GM12878 (cell line): ENCODE data around the gene TMEM225B. TPM values are rescaled to one million over a fixed set of nuclear protein-coding genes. Genes with fewer than 3 reads are reported as not detected.

Experiments used
- ATAC-seq: fragments of 200-7000 bp; cut with Tn5 transposase; 3 replicates; pipeline ENCODE4 v1.9.1; 2020; ENCODE audit warnings: mild to moderate bottlenecking, moderate library complexity
- Bru-seq: library from RNA; stranded (reverse); fragments of 400-500 nt; gene quantifications from one replicate; lab custom pipeline; 2021; lab: Mats Ljungman, UMichigan
- BruChase-seq, 2 experiments: library from RNA; stranded (reverse); fragments of 400-500 nt; gene quantifications; one replicate each; lab custom pipeline; 2021; lab: Mats Ljungman, UMichigan
- BruUV-seq: library from RNA; stranded (reverse); fragments of 400-500 nt; replicated peaks from 2 replicates; lab custom pipeline; 2021; lab: Mats Ljungman, UMichigan
- CTCF ChIA-PET: fragments of 300-600 bp; sonication (Branson Sonifier 250); formaldehyde crosslinking; extraction: SDS; loops from one replicate; lab custom pipeline; 2021; ENCODE audit warnings: inconsistent platforms; lab: Yijun Ruan, JAX
- POLR2A ChIA-PET: fragments of 350-600 bp; formaldehyde crosslinking; extraction: SDS; loops from one replicate; lab custom pipeline; 2021; ENCODE audit warnings: inconsistent platforms; lab: Charles Lee
- RAD21 ChIA-PET: fragments of 300-600 bp; sonication (Branson Sonifier 250); formaldehyde crosslinking; loops from one replicate; lab custom pipeline; 2023; ENCODE audit warnings: antibody characterized with exemption; ENCODE audit not compliant: unreplicated experiment; lab: Charles Lee
- SMC1A ChIA-PET: fragments of 300-600 bp; sonication (Branson Sonifier 250); formaldehyde crosslinking; loops from one replicate; lab custom pipeline; 2023; ENCODE audit not compliant: unreplicated experiment, uncharacterized antibody; lab: Charles Lee
- DNase-seq: peaks from one replicate; pipeline ENCODE4 v3.0.0-alpha.2; 2011; ENCODE audit warnings: low read depth, low spot score
- FAIRE-seq: peaks from 3 replicates; lab custom pipeline; 2011; peaks lifted over from hg19 to GRCh38; lab: Jason Lieb, UNC
- H2AFZ ChIP-seq: 2 replicates; pipeline ENCODE4 v1.6.0; 2011; ENCODE audit warnings: low read depth, low read length, control low read depth; ENCODE audit not compliant: control insufficient read depth
- H3K27ac ChIP-seq: 2 replicates; pipeline ENCODE4 v1.5.1; 2011; ENCODE audit warnings: control low read depth; ENCODE audit not compliant: control insufficient read depth, insufficient read depth
- H3K27me3 ChIP-seq, 2 experiments: replicated peaks in 1 of 2; 2 replicates each; pipeline versions ENCODE4 v1.6.0 to v1.6.1; 2011; ENCODE audit warnings: low read length in 1 of 2; ENCODE audit not compliant: control insufficient read depth in 2 of 2, insufficient read depth in 2 of 2
- H3K36me3 ChIP-seq, 2 experiments: 2 replicates each; pipeline ENCODE4 v1.5.1; 2011; ENCODE audit warnings: low read length in 1 of 2; ENCODE audit not compliant: control insufficient read depth in 2 of 2, insufficient read depth in 2 of 2
- H3K4me1 ChIP-seq: 2 replicates; pipeline ENCODE4 v1.6.1; 2011; ENCODE audit warnings: mild to moderate bottlenecking, low read length, moderate library complexity, mixed read lengths; ENCODE audit not compliant: control insufficient read depth, insufficient read depth
- H3K4me2 ChIP-seq: 2 replicates; pipeline ENCODE4 v1.6.0; 2011; ENCODE audit warnings: control low read depth; ENCODE audit not compliant: control insufficient read depth, insufficient read depth
- H3K4me3 ChIP-seq: fragments of 200-600 bp; sonication (generic); 2 replicates; pipeline ENCODE4 v1.5.1; 2016
- H3K79me2 ChIP-seq: 2 replicates; pipeline ENCODE4 v1.6.0; 2011; ENCODE audit warnings: low read length; ENCODE audit not compliant: control insufficient read depth, insufficient read depth
- H3K9ac ChIP-seq: 2 replicates; pipeline ENCODE4 v1.8.0; 2011; ENCODE audit warnings: low read length, control low read depth, mixed read lengths; ENCODE audit not compliant: control insufficient read depth, insufficient read depth
- H3K9me3 ChIP-seq: replicated peaks from 3 replicates; pipeline ENCODE4 v1.5.1; 2011; ENCODE audit warnings: mild to moderate bottlenecking, low read length; ENCODE audit not compliant: control insufficient read depth, insufficient read depth
- H4K20me1 ChIP-seq: 2 replicates; pipeline ENCODE4 v1.6.0; 2011; ENCODE audit not compliant: control insufficient read depth, insufficient read depth
- ATF7 ChIP-seq: fragments of 450-650 bp; IDR thresholded peaks from 2 replicates; pipeline ENCODE4 v1.6.1; 2016; ENCODE audit warnings: low read depth, mild to moderate bottlenecking
- CBX5 ChIP-seq: sonication (generic); IDR thresholded peaks from 2 replicates; pipeline ENCODE4 v1.6.1; 2016; ENCODE audit warnings: low read depth, moderate library complexity, mild to moderate bottlenecking, inconsistent platforms
- CHD2 ChIP-seq: IDR thresholded peaks from 2 replicates; pipeline ENCODE4 v1.6.1; 2011; ENCODE audit warnings: low read depth, low read length, improper control_type of control experiment, borderline replicate concordance
- E2F4 ChIP-seq: IDR thresholded peaks from 2 replicates; pipeline ENCODE4 v1.6.1; 2012; ENCODE audit warnings: low read depth, low read length, improper control_type of control experiment
- HDAC2 ChIP-seq: fragments of 200-600 bp; sonication (generic); IDR thresholded peaks from 2 replicates; pipeline ENCODE4 v1.6.1; 2017
- KLF5 ChIP-seq: fragments of 450-650 bp; IDR thresholded peaks from 2 replicates; pipeline ENCODE4 v1.6.1; 2014; ENCODE audit warnings: mild to moderate bottlenecking; ENCODE audit not compliant: partially characterized antibody
- MAX ChIP-seq: IDR thresholded peaks from 2 replicates; pipeline ENCODE4 v1.6.1; 2012; ENCODE audit warnings: low read depth, low read length, improper control_type of control experiment
- RAD51 ChIP-seq: fragments of 450-650 bp; IDR thresholded peaks from 2 replicates; pipeline ENCODE4 v1.6.1; 2016; ENCODE audit warnings: moderate library complexity, mild to moderate bottlenecking, inconsistent platforms
- RELB ChIP-seq: fragments of 450-650 bp; IDR thresholded peaks from 2 replicates; pipeline ENCODE4 v1.6.1; 2017; ENCODE audit warnings: low read depth, mild to moderate bottlenecking, moderate library complexity
- SPI1 ChIP-seq: IDR thresholded peaks from 2 replicates; pipeline ENCODE4 v1.6.1; 2011; ENCODE audit warnings: low read depth, mild to moderate bottlenecking, low read length, moderate library complexity, borderline replicate concordance; ENCODE audit not compliant: insufficient read depth
- ZNF592 ChIP-seq: fragments of 450-650 bp; IDR thresholded peaks from 2 replicates; pipeline ENCODE4 v1.6.1; 2017; ENCODE audit warnings: mild to moderate bottlenecking, moderate library complexity
- WGBS: methylation state at CpG from one replicate; pipeline ENCODE4 v1.1.6; 2016; ENCODE audit warnings: low lambda C conversion rate; ENCODE audit not compliant: insufficient replicate concordance, insufficient coverage; ENCODE audit errors: missing lambda C conversion rate; 5-methylcytosine and 5-hydroxymethylcytosine counted together
- in situ Hi-C: fragments of 300-500 bp; cut with MboI; formaldehyde crosslinking; loops from 9 replicates; pipeline ENCODE4 v1.14.3; 2018; ENCODE audit warnings: mixed read lengths
- intact Hi-C: fragments of 100-400 bp; cut with micrococcal nuclease; formaldehyde crosslinking; loops from one replicate; pipeline ENCODE4 v1.14.2; 2022; ENCODE audit not compliant: unreplicated experiment
- long read RNA-seq, 2 experiments: library from polyadenylated mRNA; unstranded; transcript quantifications; one replicate each; pipeline ENCODE4 v2.0.0, GENCODE V29; 2019 to 2020
- polyA minus RNA-seq, 3 experiments: library from RNA; depleted of rRNA, polyadenylated mRNA; stranded (reverse); fragments of >200 nt; gene quantifications; 2 replicates each; pipeline ENCODE4 v1.2.3, GENCODE V29; 2011
- polyA plus RNA-seq, 11 experiments: library from polyadenylated mRNA; depleted of rRNA in 4 of 11; unstranded in 6 of 11; stranded (reverse) in 5 of 11; fragments of >200 nt; fragmentation: Nextera tagmentation in 4 of 11; fragmentation: Illumina TruSeq in 1 of 11; extraction: Ambion mirVana in 4 of 11; extraction: Trizol in 1 of 11; gene quantifications; 1 replicate in 1 of 11; 2 replicates in 10 of 11; pipeline versions ENCODE4 v1.2.1 to v1.2.3, GENCODE V29; 2011 to 2016; ENCODE audit warnings: inconsistent platforms in 2 of 11, missing spikeins in 2 of 11, low read depth in 1 of 11
- total RNA-seq, 4 experiments: library from RNA; depleted of rRNA in 3 of 4; stranded (reverse); fragments of >200 nt in 3 of 4; fragmentation: Illumina TruSeq in 1 of 4; extraction: Trizol in 1 of 4; gene quantifications; 2 replicates each; pipeline versions ENCODE4 v1.2.1 to v1.2.3, GENCODE V29; 2013 to 2021

TMEM225B gene
- total RNA-seq (2013; cell fraction: nucleolus; rRNA removed), result 1.1 and 1.9 TPM in 2 replicates
- 0.60 and 0.62 TPM in 2 replicates for total RNA-seq (2014; rRNA removed)
- total RNA-seq (2014; rRNA removed; fragmentation: Illumina TruSeq; extraction: Trizol), result 0.23 and 0.31 TPM in 2 replicates
- 0.26 and 0.45 TPM in 2 replicates for total RNA-seq (2021)
- 0.60 TPM for polyA plus RNA-seq (2011; ENCODE audit: low read depth)
- 1.4 and 1.9 TPM in 2 replicates for polyA plus RNA-seq (2011; rRNA removed)
- 1.3 TPM in 2 replicates for polyA plus RNA-seq (2011; cell fraction: cytosol; rRNA removed)
- polyA plus RNA-seq (2011; cell fraction: nucleus; rRNA removed), result 2.0 and 5.1 TPM in 2 replicates
- polyA plus RNA-seq (2012), result 0.62 and 0.68 TPM in 2 replicates
- polyA plus RNA-seq (2014; fragmentation: Illumina TruSeq; extraction: Trizol), result 0.22 TPM in 1 of 2 replicates, not detected in the other
- polyA plus RNA-seq (2014; fragmentation: Nextera tagmentation; extraction: Ambion mirVana), result under 1 TPM; 0.31 to 0.55 TPM
- 0.11 and 0.85 TPM in 2 replicates for polyA plus RNA-seq (2014; rRNA removed)
- polyA plus RNA-seq (2016; fragmentation: Nextera tagmentation; extraction: Ambion mirVana), result under 1 TPM; 0.27 to 0.55 TPM
- polyA minus RNA-seq (2011; rRNA and poly(A)+ RNA removed), result 0.67 and 1.4 TPM in 2 replicates
- not detected in 2 replicates for polyA minus RNA-seq (2011; cell fraction: cytosol; rRNA and poly(A)+ RNA removed)
- polyA minus RNA-seq (2011; cell fraction: nucleus; rRNA and poly(A)+ RNA removed), result 0.36 TPM in 1 of 2 replicates, not detected in the other
- percentile 25 among the genes with signal in this experiment for Bru-seq, nascent RNA
- BruChase-seq, experiment 1, labeled RNA remaining after a 6-hour chase, result percentile 42 among the genes with signal in this experiment
- percentile 39 among the genes with signal in this experiment for BruChase-seq, experiment 2, labeled RNA remaining after a 2-hour chase
- long read RNA-seq, experiment 1, result 0 reads
- long read RNA-seq, experiment 2, result 0 reads

- RAD21 ChIA-PET, result no interaction called here
- POLR2A ChIA-PET, result interaction anchor here (0.6 kb wide), 1 partner anchor 105 kb away, joined by 4 read pairs; no protein-coding TSS in a partner anchor
- Histone ChIP-seq H3K9me3 (no peaks in the 10 kb centered on the region), H3K4me2 (no peak within 1 kb of the TSS), H3K36me3 (no peaks in the 10 kb centered on the region), H4K20me1 (no peaks in the 10 kb centered on the region), H3K27me3 (no peaks in the 10 kb centered on the region), H3K4me3 (no peak within 1 kb of the TSS), H3K27ac (no peak within 1 kb of the TSS), H3K4me1 (no peaks in the 10 kb centered on the region), H3K79me2 (no peaks in the 10 kb centered on the region), H2AFZ (no peak within 1 kb of the TSS), H3K9ac (no peak within 1 kb of the TSS)
- no TSS peak for BruUV-seq
- SMC1A ChIA-PET, result interaction anchor here (0.6 kb wide), 1 partner anchor 190 kb away, joined by 3 read pairs; no protein-coding TSS in a partner anchor
- FAIRE-seq, result no peak
- CTCF ChIA-PET, result no interaction called here
- no peak for DNase-seq
- ATAC-seq, result no peak
- intact Hi-C loops, result no loop called here
- in situ Hi-C loops, result no loop called here
- 72% methylated on average over 22 of the region's 34 CpGs for WGBS
- TF ChIP-seq KLF5 (no peak), HDAC2 (no peak), MAX (no peak), SPI1 (no peak), ZNF592 (no peak), ATF7 (no peak), RELB (no peak), CBX5 (no peak), RAD51 (no peak), E2F4 (no peak), CHD2 (no peak)
Observed at GRCh38 chr7:99597762-99598501, at the start of gene TMEM225B. Gene TMEM225B, plus strand, starts transcription at chr7:99598267. Its CDS starts 6,122 bp downstream, at chr7:99604389.
